ENCODE data around the gene DHH.

The DHH gene

DNA sequence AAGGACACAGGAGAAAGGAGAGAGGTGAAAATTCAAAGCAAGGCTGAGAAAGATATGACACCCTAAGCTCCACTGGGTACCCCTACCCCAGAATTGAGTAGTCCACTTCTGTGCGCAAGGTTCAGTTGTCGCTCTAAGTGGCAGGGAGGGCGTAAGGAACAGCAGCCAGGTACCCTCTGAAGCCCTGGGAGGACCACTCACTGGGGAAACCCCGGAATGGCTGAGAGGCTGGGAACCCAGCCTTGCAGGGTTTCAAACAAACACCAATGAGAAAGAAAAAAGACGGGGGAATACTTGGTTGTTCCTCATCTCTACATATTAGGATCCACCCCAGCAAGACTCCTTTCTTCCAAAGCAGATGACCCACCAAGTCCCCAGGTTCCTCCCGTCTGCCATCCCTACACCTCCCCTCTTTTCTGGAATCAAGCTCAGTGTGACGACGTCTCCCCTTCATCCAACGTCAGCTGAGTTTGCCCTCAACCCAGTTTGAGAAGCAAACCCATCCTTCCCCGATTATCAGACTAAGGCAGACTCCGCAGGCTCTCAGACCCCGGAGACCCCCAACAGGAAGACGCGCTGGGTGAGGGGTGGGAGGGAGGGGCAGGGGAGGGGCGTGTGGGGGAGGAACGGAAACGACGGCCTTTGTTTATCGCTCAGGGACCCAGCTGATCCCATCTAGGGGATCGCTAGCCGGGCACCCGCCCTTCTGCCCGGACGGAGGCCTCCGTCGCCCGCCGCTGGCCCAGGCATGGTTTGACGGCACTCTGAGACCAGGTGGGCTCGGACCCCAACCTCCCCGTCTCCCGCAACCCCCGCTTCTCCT, 15.3 kb upstream of the DHH start:
- in situ Hi-C loops (cut with MboI; ENCODE audit: low sequenced_read_pairs) = no loop called here

DNA sequence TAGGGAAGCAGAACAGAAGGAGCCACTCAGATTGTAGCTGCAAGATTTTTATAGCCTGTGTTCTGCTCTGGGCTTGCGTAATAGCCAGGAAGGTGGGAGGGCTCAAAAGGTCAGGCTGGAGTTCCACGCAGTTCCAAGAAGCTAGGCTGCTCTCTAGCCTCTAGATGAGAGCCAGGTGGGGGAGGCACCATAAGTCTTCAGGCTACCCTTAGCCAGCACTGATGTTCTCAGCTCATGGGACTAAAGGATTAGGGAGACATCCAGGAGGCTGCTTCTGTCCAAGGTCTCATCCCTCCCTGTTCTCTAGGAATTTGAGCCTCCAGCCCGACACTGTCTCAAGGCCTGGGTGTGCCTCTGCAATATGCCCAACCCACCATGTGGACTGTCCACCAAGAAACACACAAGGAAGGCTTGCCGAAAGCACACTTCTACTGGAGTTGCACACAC, 14.4 kb upstream of the DHH start:
- in situ Hi-C loops (cut with MboI; ENCODE audit: low sequenced_read_pairs) = no loop called here

DNA sequence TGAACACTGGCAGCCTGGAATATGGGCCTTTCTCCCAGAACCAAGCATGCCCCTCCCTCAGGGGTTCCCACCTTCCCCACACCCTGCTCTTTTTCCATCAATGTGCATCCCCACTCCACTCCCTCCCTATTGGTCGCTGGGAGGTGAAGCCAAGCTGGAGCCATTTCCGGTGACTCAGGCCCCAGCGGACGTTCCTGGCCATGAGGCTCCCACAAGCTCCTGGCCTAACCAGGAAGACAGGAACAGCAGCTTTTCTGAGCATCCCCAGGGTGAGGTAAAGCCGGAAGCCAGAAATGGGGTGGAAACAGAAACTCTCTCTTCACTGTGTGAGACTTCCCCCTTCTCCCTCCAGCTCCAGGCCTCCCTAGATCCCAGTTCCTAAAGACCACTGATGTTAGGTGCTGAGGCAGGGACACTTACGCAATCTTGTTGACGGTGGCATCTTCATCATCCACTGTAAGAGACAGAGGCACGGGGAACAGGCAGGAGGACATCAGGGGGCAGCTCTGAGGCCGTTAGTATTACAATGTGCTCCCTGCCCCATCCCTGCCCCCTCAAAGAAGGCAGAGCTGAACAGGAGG, 11.0 kb upstream of the DHH start:
- in situ Hi-C loops (cut with MboI; ENCODE audit: low sequenced_read_pairs) = no loop called here

DNA sequence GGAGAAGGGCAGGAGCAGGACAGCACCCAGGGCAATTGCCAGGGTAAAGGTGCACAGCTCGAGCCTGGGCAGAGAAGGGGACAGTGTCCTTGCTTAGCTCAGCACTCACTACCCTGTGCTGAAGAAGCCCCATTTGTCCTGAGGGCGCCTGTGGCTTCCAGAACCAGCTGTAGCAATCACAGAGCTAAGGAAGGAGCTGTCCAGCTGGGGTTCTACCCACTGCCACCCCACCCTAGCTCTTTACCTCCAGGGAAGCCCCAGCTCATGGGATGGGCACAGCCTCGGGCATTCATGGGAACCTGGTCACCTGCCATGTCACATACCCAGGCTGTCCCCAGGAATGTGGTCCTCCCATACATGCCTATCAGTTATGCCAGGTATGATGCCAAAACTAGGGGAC, 10.2 kb upstream of the DHH start:
- in situ Hi-C loops (cut with MboI; ENCODE audit: low sequenced_read_pairs) = no loop called here

DNA sequence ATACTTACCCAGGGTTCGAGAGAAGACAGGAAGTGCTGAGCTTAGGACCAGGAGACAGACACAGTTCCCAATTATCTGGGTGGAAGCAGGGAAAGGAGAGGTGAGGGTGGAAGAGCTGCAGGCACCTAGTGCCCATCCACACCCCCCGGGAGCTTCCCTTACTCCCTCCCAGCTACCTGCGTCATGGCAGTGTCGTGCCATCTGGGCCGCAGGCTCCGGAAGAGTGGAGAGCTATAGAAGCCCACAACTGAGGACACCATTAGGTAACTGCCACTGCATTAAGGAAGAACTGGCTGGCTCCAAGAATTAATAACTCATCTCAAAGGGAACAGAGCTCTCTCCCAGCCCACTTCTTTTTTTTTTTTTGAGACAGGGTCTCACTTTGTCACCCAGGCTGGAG, 5.8 kb upstream of the DHH start:
- in situ Hi-C loops (cut with MboI; ENCODE audit: low sequenced_read_pairs) = no loop called here

DNA sequence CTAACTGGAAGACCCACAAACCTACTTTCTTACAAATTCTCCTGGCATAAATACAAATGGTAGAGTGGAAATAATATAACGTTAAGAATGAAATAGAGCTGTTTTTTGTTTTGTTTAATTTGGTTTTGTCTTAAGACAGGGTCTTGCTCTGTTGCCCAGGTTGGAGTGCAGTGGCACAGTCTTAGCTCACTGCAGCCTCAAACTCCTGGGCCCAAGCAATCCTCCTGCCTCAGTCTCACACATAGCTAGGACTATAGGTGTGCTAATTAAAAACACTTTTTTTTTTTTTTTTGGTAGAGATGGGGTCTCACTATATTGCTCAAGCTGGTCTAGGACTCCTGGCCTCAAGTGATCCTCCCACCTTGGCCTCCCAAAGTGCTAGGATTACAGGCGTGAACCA, 4.1 kb upstream of the DHH start:
- in situ Hi-C loops (cut with MboI; ENCODE audit: low sequenced_read_pairs) = no loop called here

DNA sequence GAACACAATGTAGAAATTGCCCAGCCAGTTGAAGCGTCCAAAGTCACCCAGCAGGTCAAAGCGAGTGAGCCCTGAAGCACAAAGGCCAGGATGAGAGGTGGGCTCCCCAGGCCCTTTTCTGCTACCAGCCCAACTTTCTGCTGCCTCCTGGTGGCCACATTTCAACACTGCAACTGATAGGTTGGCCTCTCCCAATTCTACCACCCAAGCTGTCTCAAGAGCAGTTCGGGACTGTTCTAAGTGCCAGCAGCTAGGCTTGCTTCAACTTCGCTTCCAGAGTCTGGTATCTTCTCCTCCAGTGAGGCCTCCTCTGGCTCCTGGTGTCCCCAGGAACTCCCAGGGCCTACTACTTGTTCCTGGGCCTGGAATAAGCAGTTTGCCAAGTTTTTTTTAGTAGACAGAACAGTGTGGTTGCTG, 3.4 kb upstream of the DHH start:
- in situ Hi-C loops (cut with MboI; ENCODE audit: low sequenced_read_pairs) = no loop called here

DNA sequence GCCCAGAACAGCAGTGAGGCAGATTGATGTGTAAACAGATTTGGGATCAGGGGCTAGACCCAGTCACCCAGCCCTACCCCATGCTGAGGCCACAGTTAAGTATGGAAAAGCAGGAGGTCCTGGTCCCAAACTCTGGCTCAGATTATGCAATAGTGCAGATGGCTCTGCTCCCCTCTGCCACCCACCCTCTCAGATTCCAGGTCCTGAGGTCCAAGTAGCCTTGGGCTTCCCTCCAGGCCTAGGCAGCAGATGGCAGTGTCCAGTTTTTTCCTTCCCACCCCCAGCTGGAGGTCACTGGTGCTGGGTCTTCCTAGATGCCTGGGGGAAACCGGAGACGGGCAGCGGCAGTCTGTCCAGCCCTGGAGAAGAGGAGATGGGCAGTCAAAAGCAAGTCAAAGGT, 2.8 kb upstream of the DHH start:
- in situ Hi-C loops (cut with MboI; ENCODE audit: low sequenced_read_pairs) = no loop called here

DNA sequence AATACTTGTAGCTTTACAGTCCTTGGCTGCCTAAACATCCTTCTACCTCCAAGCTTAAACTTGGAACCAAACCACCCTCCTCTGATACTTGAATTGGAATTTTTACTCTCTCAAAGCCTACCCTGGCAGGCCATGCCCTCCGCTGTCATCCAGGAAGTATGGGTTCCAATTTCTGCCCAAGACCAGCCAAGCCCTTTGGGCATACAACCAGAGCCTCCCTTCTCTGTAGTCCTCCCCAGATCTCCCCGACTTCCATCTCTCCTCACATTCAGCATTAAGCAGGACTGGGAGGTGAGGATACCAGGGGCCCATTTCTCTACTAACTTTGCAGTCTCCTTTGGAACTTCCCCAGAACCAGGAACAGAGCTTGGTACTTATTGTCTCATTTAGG, 369 bp upstream of the DHH start:
- in situ Hi-C loops (cut with MboI; ENCODE audit: low sequenced_read_pairs) = no loop called here

DNA sequence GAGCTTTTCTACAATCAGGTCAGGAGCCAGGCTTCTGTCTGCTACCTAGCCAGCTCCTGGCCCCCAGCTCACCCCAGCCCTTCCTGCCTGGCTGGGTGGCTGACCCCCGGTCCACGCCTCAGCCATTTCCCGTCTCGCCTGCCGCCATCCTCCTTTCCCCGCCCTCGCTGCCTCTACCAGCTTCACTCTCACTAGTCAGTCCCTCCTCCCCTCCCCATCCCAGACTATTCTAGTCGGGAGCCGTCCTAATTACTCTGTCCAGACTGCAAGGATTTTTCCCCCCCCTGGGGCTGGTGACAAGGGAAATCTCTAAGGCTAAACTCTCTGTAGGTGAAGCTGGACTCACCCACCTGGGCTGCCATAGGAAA, 825 bp downstream of the DHH start:
- in situ Hi-C loops (cut with MboI; ENCODE audit: low sequenced_read_pairs) = no loop called here

DNA sequence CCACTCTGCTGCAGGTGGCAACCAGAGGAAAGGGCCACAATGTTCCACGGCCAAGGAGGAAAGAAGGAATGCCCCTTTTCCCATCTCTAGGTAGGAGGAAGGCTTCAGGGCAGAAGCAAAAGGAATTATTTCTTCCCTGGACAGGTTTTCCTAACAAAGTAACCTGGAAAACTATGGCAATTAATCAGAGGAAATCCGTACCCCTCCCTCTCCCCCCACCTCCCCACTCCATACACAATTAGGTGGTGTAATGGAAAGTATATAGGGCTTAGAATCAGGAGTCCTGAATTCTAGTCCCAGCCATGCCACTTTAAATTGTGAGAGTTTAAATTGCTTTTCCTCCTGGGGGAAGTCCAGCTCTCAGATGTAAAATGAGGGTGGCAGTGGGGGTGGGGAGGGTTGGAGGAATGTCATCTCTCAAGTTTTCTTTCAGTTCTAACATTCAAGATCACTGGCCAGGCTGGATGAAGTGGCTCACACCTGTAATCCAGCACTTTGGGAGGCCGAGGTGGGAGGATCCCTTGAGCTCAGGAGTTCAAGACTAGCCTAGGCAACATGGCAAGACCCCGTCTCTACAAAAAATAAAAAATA, 1.7 kb downstream of the DHH start:
- in situ Hi-C loops (cut with MboI; ENCODE audit: low sequenced_read_pairs) = no loop called here

DNA sequence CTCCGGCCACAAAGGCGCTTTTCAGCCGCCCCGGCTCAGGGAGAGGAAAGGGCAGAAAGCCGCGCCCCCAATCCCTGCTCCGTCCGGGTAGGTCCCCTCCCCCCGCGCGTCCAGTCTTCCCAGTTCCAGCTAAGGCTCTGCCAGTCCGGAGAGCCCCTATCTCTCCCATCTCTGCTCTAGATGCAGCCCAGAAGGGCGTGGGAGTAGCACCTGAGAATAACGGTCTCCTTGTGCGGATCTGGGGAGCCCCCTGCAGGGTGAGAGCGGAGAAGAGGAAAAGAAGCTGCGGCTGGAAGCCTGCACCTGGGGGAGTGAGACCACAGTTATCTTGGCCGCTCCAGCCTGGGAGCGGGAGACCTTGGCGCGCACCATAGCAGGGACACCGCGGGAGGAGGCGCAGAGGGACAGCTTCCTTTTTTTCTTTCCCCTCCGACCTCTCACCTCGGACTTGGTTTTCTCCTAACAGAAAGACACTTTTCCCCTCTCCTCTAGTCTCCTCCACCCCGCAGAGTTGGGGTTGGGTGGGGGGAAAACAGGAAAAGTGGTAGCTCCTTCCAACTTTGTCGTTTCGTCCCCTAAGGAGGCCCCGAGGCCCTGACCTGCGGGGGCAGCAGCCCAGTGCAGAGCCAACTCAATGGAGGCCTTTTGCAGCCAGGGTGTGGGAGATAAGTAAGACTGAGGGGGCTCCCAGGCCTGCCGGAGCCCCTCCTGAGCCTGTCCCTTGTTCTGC, 2.4 kb downstream of the DHH start:
- in situ Hi-C loops (cut with MboI; ENCODE audit: low sequenced_read_pairs) = no loop called here

DNA sequence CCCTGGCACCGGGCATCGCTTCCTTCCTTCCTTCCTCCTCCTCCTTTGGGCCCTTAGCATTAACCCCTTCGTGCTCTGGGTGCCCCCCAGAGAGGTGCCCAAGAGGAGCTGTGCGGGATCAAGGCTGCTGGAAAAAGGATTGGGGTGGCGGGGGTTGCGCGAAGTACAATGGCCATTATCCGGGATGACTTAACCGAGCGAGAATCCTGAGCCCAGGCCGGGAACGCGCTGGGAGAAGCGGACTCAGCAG, 2.8 kb downstream of the DHH start:
- in situ Hi-C loops (cut with MboI; ENCODE audit: low sequenced_read_pairs) = no loop called here

DNA sequence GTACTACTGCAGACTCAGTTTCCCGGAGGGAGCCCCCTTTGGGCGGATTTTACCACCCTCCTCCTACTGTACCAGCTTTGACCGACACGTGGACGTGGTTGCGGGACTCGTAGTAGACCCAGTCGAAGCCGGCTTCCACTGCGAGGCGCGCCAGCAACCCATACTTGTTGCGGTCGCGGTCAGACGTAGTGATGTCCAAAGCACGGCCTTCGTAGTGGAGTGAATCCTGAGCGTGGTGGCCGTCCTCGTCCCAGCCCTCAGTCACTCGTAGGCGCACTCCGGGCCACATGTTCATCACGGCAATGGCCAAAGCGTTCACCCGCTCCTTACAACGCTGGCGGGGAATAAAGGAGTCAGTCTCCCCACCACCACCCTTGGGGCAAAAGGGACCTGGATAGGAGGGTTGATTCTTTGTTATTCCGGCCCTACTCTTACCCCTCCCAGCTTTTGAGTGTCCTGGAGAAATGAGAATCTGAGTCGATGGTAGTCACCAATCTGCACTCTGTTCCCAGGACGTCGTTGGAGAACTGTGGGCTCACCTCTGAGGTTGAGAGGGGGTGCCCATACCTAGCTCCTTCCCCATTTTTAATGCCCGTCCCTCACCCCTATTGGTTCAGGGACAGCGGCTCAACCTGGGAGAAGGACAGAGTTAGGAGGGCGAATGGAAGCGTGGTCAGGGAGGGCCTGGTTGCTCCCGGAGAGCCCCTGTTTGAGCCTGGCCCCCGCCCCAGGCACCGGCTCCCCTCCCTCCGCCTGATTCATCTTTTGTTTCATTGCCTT, 3.4 kb downstream of the DHH start:
- in situ Hi-C loops (cut with MboI; ENCODE audit: low sequenced_read_pairs) = no loop called here

DNA sequence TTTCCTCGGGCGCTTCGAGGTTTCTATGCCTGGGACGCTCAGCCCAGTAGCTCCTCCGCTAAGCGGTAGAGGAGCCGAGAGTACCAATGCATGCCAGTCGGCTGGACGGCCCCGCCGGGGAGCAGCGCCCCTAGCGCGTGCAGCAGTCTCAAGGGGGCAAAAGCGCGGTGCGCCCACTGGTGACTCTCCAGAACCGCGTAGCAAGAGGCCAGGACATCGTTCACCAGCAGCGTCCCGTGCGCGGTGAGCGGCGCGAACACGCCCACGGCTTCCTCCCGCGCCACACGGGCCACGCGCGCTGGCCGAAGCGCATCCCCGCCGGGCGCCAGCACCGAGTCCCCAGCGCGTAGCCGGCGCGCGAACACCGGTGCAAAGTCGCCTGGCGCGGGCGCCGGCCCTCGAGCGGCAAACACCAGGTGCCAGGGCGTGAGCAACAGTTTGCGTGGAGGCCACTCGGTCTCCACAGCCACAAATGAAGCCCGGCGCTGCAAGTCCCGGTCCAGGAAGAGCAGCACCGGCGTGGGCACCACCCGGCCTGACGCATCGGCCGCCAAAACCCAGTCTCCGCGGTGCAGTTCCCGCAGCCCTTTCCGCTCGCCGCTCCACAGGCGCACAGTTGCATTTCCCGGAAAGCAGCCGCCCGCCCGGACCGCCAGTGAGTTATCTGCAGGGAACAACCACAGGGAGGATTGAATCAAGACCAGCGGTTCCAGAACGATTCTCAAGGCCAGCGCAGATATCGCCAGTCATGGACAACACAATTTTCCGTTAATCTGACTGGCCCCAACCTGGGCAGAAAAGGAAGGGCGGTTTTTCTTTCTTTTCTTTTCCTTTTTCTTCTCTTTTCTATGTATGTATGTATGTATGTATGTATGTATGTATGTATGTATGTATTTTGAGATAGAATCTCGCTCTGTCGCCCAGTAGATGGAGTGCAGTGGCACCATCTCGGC, 4.5 kb downstream of the DHH start:
- in situ Hi-C loops (cut with MboI; ENCODE audit: low sequenced_read_pairs) = no loop called here

DNA sequence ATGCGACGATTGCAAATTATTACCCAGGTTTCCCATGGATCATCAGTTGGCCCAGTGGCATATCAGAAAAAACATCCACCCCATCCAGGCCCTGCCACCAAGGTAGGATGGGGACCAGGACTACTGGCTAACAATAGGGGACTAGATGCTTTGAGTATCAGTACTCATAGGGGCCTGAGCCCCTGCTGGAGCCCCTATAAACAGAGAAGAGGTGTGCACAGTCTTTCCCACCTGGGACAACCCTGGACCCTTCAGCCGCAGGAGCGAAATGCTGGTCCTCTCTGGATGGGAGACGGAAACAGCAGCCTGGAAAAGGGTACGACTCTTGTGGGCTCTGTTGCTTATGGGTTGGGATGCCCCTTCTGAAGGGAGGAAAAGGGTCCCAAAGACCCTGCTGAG, 5.7 kb downstream of the DHH start:
- in situ Hi-C loops (cut with MboI; ENCODE audit: low sequenced_read_pairs) = no loop called here

DNA sequence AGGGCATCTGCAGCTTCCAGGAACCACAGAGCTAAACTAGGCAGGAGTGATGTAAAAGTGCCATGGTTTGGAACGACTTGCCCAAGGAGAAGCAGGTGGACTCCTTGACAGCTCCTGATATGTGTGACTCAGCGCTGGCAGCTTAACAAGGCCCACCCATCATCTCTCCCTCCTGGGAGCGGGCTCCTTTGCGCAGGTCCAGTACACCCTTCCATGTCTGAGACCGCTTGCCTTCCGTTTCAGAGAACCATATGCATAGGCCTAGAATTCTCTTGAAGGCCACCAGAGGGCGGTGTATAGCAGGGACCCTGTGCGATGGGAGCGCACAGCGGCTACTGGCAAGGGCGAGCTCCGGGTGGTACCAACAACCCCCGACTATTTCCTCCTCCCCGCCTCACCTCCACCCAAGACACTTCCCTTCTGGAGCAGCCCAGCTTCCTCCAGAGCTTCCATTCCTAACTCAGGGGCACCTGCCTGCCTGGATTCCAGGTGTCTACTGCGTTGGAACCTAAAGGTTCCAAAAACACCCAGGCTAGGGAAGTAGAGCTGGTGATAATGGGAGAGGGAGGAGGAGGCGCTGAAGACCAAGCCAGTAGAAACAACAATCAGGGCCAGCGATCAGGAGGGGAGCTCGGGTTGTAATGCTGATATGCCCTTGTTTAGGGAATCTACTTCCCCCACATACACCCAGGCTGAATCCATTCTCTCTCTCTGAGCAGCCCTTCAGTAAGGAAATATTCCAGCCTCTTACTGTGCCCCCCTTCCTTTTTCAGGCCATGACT, 6.3 kb downstream of the DHH start:
- in situ Hi-C loops (cut with MboI; ENCODE audit: low sequenced_read_pairs) = no loop called here

DNA sequence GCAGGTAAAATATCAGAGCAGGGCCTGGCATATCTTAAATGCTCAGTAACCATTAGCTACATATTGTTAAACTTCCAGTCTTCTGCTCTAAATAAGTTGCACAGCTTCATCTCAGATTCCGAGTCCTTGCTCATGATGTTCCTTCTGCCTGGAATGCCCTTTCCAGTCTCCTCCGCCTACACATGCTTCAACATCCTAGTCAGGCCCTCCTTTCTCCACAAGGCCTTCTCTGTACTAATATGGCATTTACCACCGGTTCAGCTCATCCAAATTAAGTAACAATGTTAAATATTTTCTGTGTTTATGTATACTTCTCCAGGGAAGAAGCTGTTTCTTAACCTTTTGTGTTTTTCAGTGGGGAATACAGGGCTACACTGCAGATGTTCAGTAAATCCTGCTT, 8.5 kb downstream of the DHH start:
- in situ Hi-C loops (cut with MboI; ENCODE audit: low sequenced_read_pairs) = no loop called here

DNA sequence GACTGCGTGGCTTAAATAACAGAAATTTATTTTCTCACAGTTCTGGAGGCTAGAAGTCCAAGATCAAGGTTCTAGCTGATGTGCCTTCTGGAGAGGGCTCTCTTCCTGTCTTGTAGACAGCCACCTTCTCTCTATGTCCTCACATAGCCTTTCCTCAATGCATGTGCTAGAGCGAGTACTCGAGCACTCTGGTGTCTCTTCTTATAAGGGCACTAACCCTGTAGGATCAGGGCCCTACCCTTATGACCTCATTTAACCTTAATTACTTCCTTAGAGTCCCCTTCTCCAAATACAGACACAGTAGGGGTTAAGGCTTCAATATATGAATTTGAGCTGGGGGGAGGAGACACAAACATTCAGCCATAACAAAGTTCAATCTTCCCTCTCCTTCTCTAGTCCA, 10.2 kb downstream of the DHH start:
- in situ Hi-C loops (cut with MboI; ENCODE audit: low sequenced_read_pairs) = no loop called here

Data from hTERT RPE-1 (cell line).